HFF-Myc (cell line): ENCODE data around the gene TMEM19.
A peak's percentile ranks its signal among the peaks of the same experiment; 100 is the strongest.

Experiments
- DNase-seq: peaks from one replicate; pipeline ENCODE4 v3.0.0-alpha.2; 2011; ENCODE audit warnings: low read depth; ENCODE audit errors: extremely low read depth
- H3K4me3 ChIP-seq: replicated peaks from 2 replicates; pipeline ENCODE4 v1.5.1; 2011; ENCODE audit warnings: low read depth, mild to moderate bottlenecking, control low read depth, low read length
- TF ChIP-seq, protein P1 (sequence below): IDR thresholded peaks from 2 replicates; pipeline ENCODE4 v1.5.1; 2012; ENCODE audit warnings: mild to moderate bottlenecking, low read depth, low read length, control low read depth; ENCODE audit errors: missing control alignments

Gene TMEM19

DNA sequence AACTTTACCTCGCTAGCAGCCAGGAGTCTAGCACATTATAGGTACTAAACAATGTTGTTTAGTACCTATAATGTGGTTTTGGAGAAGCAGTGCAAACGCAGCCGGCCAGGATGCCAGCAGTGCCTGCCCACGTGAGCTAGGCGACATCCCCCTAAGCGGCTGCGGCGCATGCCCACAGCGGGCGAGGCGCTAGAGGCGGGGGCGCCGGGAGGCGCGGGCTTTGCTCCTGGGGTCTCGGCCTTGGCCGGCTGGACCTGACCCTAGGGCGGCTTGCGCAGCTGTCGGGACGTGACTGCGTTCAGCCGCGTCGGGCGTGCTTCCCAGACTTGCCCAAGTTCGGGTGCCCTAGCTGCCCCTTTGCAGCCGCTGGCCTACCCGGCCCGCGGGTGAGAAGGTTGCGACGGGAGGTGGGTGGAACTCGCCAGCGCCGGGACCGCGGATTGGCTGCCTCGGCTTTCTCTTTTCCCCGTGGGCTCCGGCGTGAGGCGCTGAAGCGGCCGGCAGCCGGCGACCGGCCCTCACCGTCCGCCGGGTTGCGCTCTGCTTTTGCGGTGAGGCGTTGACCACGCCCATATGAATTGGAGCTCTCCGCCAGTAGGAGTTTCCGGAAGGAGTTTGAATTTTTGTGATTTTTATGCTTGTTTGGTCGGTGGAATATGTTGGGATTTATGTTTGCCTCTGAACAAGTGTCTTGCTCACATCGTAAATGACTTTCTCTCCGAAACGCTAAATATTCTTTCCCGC, at the start of gene TMEM19:
Gene TMEM19, plus strand, starts transcription at position 169 of the 744 bp plus-strand sequence. CDS start 599 bp downstream, outside the sequence.
- TF ChIP-seq, protein P1, sequence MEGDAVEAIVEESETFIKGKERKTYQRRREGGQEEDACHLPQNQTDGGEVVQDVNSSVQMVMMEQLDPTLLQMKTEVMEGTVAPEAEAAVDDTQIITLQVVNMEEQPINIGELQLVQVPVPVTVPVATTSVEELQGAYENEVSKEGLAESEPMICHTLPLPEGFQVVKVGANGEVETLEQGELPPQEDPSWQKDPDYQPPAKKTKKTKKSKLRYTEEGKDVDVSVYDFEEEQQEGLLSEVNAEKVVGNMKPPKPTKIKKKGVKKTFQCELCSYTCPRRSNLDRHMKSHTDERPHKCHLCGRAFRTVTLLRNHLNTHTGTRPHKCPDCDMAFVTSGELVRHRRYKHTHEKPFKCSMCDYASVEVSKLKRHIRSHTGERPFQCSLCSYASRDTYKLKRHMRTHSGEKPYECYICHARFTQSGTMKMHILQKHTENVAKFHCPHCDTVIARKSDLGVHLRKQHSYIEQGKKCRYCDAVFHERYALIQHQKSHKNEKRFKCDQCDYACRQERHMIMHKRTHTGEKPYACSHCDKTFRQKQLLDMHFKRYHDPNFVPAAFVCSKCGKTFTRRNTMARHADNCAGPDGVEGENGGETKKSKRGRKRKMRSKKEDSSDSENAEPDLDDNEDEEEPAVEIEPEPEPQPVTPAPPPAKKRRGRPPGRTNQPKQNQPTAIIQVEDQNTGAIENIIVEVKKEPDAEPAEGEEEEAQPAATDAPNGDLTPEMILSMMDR: peak; percentile 17
- peak; percentile 67 for DNase-seq
- peak within 1 kb of the TSS; percentile 55 for H3K4me3 ChIP-seq

DNA sequence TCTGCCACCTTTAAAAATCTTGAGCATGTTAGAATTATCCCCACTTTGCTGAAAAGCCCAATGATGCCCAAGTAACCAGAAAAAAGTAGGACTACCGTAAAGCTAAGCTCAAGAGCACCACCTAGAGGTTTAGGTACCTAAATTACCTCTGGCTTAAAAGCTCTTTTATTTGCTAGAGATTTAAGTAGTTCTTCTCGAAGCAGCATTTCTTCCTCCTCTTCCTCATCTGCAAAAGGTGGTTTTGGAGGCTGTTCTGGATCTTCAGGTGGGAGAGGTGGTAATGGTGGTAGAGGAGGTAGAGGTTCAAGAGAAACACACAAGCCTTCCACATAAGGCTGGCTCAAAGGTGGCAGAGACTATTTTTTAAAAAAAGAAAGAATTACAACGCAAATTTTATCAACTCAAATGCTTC, 49.2 kb upstream of the TMEM19 start:
- no peak overlapping the region for H3K4me3 ChIP-seq
- TF ChIP-seq, protein P1: peak; percentile 76
- peak; percentile 53 for DNase-seq

DNA sequence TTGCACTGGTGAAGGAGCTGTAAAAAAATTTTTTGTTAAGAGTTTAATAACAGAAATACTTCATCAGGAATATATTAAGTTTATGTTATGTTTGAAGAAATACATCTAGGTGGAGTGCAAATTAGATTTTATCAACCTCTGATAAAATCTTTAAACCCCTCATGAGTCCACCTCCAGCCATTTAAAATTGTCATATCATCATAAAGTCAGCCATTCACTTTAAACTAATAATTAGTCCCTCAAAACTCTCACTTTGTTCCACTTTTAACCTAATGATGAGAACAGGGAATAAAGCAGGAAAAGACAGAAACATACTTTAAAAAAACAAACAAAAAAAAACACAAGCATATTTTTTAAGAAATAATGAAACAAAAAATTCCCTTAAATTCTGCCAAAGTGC, 47.4 kb upstream of the TMEM19 start:
- DNase-seq: no peak
- TF ChIP-seq, protein P1: no peak

DNA sequence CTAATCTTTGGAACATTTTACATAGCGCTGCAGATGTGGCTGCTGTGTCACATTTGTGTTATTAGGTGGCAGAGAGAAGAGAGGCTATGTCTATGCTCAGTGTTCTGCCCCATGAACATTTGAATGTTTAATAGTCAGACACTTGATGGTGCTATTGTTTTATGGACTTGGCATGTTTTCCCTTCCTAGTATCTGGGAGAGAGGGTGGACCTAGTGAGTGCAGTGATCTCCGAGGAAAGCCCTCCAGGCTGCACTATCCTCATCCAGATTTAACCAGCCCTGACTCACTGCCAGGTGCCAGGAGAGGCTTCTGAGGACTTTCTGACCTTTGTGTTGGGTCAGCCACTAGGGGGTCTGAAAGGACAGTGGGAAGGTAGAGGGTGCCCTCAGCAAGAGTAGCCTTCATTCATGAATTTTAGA, 46.5 kb upstream of the TMEM19 start:
- peak; percentile 10 for DNase-seq
- no peak overlapping the region for H3K4me3 ChIP-seq
- TF ChIP-seq, protein P1: peak; percentile 17

More for the DNA sequence above, 47.4 kb upstream of the TMEM19 start:
- no peak overlapping the region for H3K4me3 ChIP-seq

DNA sequence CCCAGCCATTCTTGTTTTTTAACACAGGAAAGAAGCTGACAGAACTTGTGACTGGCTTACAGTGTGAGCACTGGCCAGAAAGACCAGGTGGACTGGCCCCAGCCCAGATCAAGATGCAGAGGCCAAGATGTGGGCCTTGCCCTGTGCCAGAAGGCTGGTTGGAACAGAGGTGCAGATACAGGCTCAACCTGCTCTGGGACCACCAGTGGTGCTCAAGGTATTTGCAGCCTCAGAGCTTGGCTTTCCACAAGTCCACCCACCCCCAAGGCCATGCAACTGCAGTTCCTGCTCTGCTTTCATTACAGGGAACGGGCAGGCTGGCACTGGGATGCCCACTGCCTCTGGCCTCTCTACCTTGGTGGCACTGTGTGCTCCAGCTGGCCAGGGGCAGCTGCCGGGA, 45.6 kb upstream of the TMEM19 start:
- TF ChIP-seq, protein P1: no peak
- no peak for DNase-seq
- H3K4me3 ChIP-seq: no peak overlapping the region

DNA sequence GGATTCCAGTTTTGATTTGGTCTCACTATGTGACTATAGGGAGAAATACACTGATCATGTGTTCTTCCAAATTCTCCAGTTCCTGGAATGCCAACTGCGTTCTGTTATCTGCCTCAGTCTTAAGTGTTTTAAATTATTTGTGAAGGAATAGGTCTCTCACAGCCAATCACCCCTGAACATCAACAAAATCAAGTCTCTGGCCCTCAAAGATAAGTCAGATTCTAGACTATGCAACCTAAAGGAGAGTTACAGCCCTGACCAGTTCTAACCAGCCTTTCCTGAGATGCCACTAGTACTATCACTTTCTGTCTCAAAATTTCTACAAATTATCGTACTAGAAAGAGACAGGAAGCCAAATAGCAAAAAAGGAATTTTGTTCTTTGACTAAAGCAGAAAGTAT, 44.5 kb upstream of the TMEM19 start:
- no peak overlapping the region for H3K4me3 ChIP-seq
- TF ChIP-seq, protein P1: no peak
- no peak for DNase-seq
